RWPE2 (cell line): Measurements from ENCODE around the gene TMEM169.

ENCODE experiments used
- ATAC-seq: fragments of 200-7000 bp; cut with Tn5 transposase; 3 replicates; pipeline ENCODE4 v1.9.1; 2021; ENCODE audit warnings: low read depth
- DNase-seq: peaks from one replicate; pipeline ENCODE4 v3.0.0-alpha.2; 2020; ENCODE audit warnings: low spot score
- H3K27ac ChIP-seq: fragments of 450-650 bp; 2 replicates; pipeline ENCODE4 v1.5.1; 2017; ENCODE audit warnings: mild to moderate bottlenecking; ENCODE audit not compliant: poor library complexity, severe bottlenecking
- H3K27me3 ChIP-seq: fragments of 250-450 bp; sonication (Bioruptor Pico); 2 replicates; pipeline ENCODE4 v1.5.1; 2021; ENCODE audit warnings: mild to moderate bottlenecking, moderate library complexity; ENCODE audit not compliant: insufficient read depth, poor library complexity, severe bottlenecking
- H3K36me3 ChIP-seq: fragments of 250-450 bp; sonication (Bioruptor Pico); 2 replicates; pipeline ENCODE4 v1.5.1; 2020; ENCODE audit warnings: low read depth, mild to moderate bottlenecking, moderate library complexity
- H3K4me1 ChIP-seq: fragments of 250-450 bp; sonication (Bioruptor Pico); 2 replicates; pipeline ENCODE4 v1.5.1; 2021; ENCODE audit warnings: mild to moderate bottlenecking, moderate library complexity; ENCODE audit not compliant: insufficient read depth, poor library complexity, severe bottlenecking
- H3K4me3 ChIP-seq: fragments of 250-450 bp; sonication (Bioruptor Pico); 2 replicates; pipeline ENCODE4 v1.5.1; 2021; ENCODE audit warnings: mild to moderate bottlenecking, moderate library complexity; ENCODE audit not compliant: severe bottlenecking
- H3K9me3 ChIP-seq: fragments of 250-450 bp; sonication (Bioruptor Pico); 2 replicates; pipeline ENCODE4 v1.5.1; 2021; ENCODE audit warnings: mild to moderate bottlenecking, moderate library complexity; ENCODE audit not compliant: severe bottlenecking
- TF ChIP-seq, protein P1 (sequence below): fragments of 450-650 bp; IDR thresholded peaks from one replicate; pipeline ENCODE4 v1.5.1; 2017; ENCODE audit warnings: mild to moderate bottlenecking, moderate library complexity; ENCODE audit not compliant: poor library complexity, severe bottlenecking

TMEM169 gene

DNA sequence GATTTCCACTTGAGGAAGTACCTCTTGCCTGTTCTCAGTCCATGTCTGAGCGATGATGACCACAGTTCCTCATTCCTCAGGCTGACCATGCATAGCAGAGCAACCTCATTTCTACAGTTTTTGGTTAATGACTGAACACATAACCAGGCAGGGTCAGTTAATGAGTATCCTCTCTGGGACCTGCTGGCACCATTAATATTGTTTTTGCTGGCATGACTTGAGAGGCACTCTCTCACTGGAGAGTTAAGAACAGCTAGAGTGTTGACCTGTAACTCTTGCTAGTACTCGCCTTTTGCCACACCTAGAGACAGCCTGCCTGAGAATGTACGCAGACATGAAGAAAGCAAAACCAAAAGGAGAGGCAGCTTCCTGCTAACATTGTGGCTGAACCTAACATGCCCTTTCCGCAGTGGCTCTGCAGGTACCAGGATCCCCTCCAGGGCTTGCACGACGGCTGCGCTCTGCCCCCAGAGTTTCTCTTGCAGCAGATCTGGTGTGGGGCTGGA is 24.0 kb upstream of the TMEM169 start:
- DNase-seq (no peak), ATAC-seq (peak; percentile 76)
- Histone ChIP-seq H3K27me3 (no peaks in the 10 kb centered on the region), H3K4me1 (peaks cover 10% of the 10 kb centered on the region), H3K4me3 (no peak overlapping the region), H3K27ac (no peak overlapping the region), H3K9me3 (no peaks in the 10 kb centered on the region), H3K36me3 (peaks cover 5% of the 10 kb centered on the region; the same call in 1 of the 2 replicates)
- TF ChIP-seq, protein P1, sequence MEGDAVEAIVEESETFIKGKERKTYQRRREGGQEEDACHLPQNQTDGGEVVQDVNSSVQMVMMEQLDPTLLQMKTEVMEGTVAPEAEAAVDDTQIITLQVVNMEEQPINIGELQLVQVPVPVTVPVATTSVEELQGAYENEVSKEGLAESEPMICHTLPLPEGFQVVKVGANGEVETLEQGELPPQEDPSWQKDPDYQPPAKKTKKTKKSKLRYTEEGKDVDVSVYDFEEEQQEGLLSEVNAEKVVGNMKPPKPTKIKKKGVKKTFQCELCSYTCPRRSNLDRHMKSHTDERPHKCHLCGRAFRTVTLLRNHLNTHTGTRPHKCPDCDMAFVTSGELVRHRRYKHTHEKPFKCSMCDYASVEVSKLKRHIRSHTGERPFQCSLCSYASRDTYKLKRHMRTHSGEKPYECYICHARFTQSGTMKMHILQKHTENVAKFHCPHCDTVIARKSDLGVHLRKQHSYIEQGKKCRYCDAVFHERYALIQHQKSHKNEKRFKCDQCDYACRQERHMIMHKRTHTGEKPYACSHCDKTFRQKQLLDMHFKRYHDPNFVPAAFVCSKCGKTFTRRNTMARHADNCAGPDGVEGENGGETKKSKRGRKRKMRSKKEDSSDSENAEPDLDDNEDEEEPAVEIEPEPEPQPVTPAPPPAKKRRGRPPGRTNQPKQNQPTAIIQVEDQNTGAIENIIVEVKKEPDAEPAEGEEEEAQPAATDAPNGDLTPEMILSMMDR = no peak

- Histone ChIP-seq H3K27me3 (no peaks in the 10 kb centered on the region), H3K36me3 (peaks cover 12% of the 10 kb centered on the region), H3K4me1 (peaks cover 10% of the 10 kb centered on the region), H3K27ac (no peak overlapping the region), H3K9me3 (no peaks in the 10 kb centered on the region), H3K4me3 (no peak overlapping the region)
- TF ChIP-seq, protein P1 = no peak
- ATAC-seq (no peak), DNase-seq (no peak)
Observed at GRCh38 chr2:216059233-216059834, 22.4 kb upstream of the TMEM169 start.

GRCh38 chr2:216064014-216064630 is 17.6 kb upstream of the TMEM169 start:
- peaks cover 22% of the 10 kb centered on the region for H3K36me3 ChIP-seq
- no peaks in the 10 kb centered on the region for H3K4me1 ChIP-seq
- no peak for ATAC-seq
- TF ChIP-seq, protein P1 = peak; percentile 19
- no peak overlapping the region for H3K4me3 ChIP-seq
- H3K9me3 ChIP-seq = no peaks in the 10 kb centered on the region
- H3K27me3 ChIP-seq = no peaks in the 10 kb centered on the region
- no peak overlapping the region for H3K27ac ChIP-seq
- no peak for DNase-seq

- no peaks in the 10 kb centered on the region for H3K9me3 ChIP-seq
- peaks cover 22% of the 10 kb centered on the region for H3K36me3 ChIP-seq
- ATAC-seq = no peak
Observed at GRCh38 chr2:216064665-216065064, 17.1 kb upstream of the TMEM169 start.

More at GRCh38 chr2:216064665-216065064, 17.1 kb upstream of the TMEM169 start:
- Histone ChIP-seq H3K27ac (no peak overlapping the region), H3K4me1 (no peaks in the 10 kb centered on the region), H3K4me3 (no peak overlapping the region), H3K27me3 (no peaks in the 10 kb centered on the region)
- no peak for DNase-seq
- TF ChIP-seq, protein P1 = no peak
